HepG2 (cell line): ENCODE measurements around the gene KRT10. TPM values are rescaled to one million over a fixed set of nuclear protein-coding genes. Genes with fewer than 3 reads are reported as not detected.

Source experiments
- ATAC-seq: fragments of 200-7000 bp; cut with Tn5 transposase; 3 replicates; pipeline ENCODE4 v1.9.1; 2020; ENCODE audit warnings: mild to moderate bottlenecking, moderate library complexity
- BruUV-seq: library from RNA; stranded (reverse); fragments of 400-500 nt; replicated peaks from 2 replicates; lab custom pipeline; 2021; lab: Mats Ljungman, UMichigan
- CTCF ChIA-PET: fragments of 300-600 bp; formaldehyde crosslinking; extraction: SDS; loops from one replicate; lab custom pipeline; 2021; ENCODE audit warnings: low total read pairs, inconsistent platforms, low intra/inter-chr PET ratio; lab: Yijun Ruan, JAX
- POLR2A ChIA-PET: fragments of 350-600 bp; sonication (Branson Sonifier 250); formaldehyde crosslinking; loops from one replicate; lab custom pipeline; 2020; ENCODE audit warnings: antibody characterized with exemption, inconsistent platforms; lab: Yijun Ruan, JAX
- DNase-seq: peaks from one replicate; pipeline ENCODE4 v3.0.0-alpha.2; 2015; ENCODE audit warnings: low spot score
- FAIRE-seq: peaks from 3 replicates; lab custom pipeline; 2011; peaks lifted over from hg19 to GRCh38; lab: Jason Lieb, UNC
- H2AFZ ChIP-seq: one replicate; pipeline ENCODE4 v1.6.1; 2011; ENCODE audit warnings: low read length, inconsistent platforms
- H3K27ac ChIP-seq: fragments of 300-600 bp; 3 replicates; pipeline ENCODE4 v1.8.0; 2011; ENCODE audit warnings: mixed run types, mild to moderate bottlenecking, mixed read lengths, low read length, inconsistent platforms; ENCODE audit not compliant: insufficient read depth; ENCODE audit errors: extremely low read length
- H3K27me3 ChIP-seq, 2 experiments: fragments of 200-600 bp in 1 of 2; 2 replicates in 1 of 2; 3 replicates in 1 of 2; pipeline versions ENCODE4 v1.6.0 to v1.8.0; 2011; ENCODE audit warnings: low read length in 2 of 2, mild to moderate bottlenecking in 2 of 2, moderate library complexity in 2 of 2, inconsistent platforms in 1 of 2; ENCODE audit not compliant: insufficient read depth in 2 of 2, control insufficient read depth in 1 of 2
- H3K36me3 ChIP-seq, 2 experiments: fragments of 200-600 bp in 1 of 2; replicated peaks in 1 of 2; 2 replicates in 1 of 2; 3 replicates in 1 of 2; pipeline versions ENCODE4 v1.5.1 to v1.8.0; 2011; ENCODE audit warnings: low read length in 2 of 2, inconsistent platforms in 1 of 2; ENCODE audit not compliant: insufficient read depth in 2 of 2, control insufficient read depth in 1 of 2
- H3K4me1 ChIP-seq: 2 replicates; pipeline ENCODE4 v1.5.1; 2012; ENCODE audit warnings: low read length, inconsistent platforms; ENCODE audit not compliant: insufficient read depth
- H3K4me2 ChIP-seq: 2 replicates; pipeline ENCODE4 v1.6.0; 2011; ENCODE audit warnings: low read depth, low read length, inconsistent platforms
- H3K4me3 ChIP-seq, 3 experiments: fragments of 200-600 bp in 1 of 3; sonication (generic), shearing (Covaris generic) in 1 of 3; replicated peaks in 1 of 3; 2 replicates each; pipeline ENCODE4 v1.5.1; 2011 to 2016; ENCODE audit warnings: low read length in 3 of 3, inconsistent platforms in 2 of 3, low read depth in 2 of 3, mild to moderate bottlenecking in 2 of 3, control low read depth in 1 of 3, mixed read lengths in 1 of 3; ENCODE audit not compliant: insufficient read depth in 1 of 3
- H3K79me2 ChIP-seq: one replicate; pipeline ENCODE4 v1.6.1; 2011; ENCODE audit warnings: low read length, inconsistent platforms; ENCODE audit not compliant: insufficient read depth
- H3K9ac ChIP-seq: 2 replicates; pipeline ENCODE4 v1.6.0; 2011; ENCODE audit warnings: mild to moderate bottlenecking, low read depth, low read length, inconsistent platforms; ENCODE audit not compliant: insufficient read depth
- H3K9me3 ChIP-seq: 2 replicates; pipeline ENCODE4 v1.5.1; 2012; ENCODE audit warnings: mild to moderate bottlenecking, low read length
- H4K20me1 ChIP-seq: 2 replicates; pipeline ENCODE4 v1.6.0; 2011; ENCODE audit warnings: inconsistent platforms, mild to moderate bottlenecking, low read length, moderate library complexity; ENCODE audit not compliant: insufficient read depth
- CC2D1A ChIP-seq: sonication (generic); formaldehyde crosslinking; IDR thresholded peaks from 2 replicates; pipeline ENCODE4 v1.8.1; 2023; ENCODE audit warnings: mild to moderate bottlenecking, missing genetic modification reagents
- CCDC6 ChIP-seq: sonication (generic); formaldehyde crosslinking; IDR thresholded peaks from 2 replicates; pipeline ENCODE4 v1.8.1; 2022; ENCODE audit warnings: mild to moderate bottlenecking, missing genetic modification reagents, moderate library complexity
- HCFC1 ChIP-seq: fragments of 150-350 bp; IDR thresholded peaks from 2 replicates; pipeline ENCODE4 v1.6.1; 2014; ENCODE audit warnings: low read depth, low read length
- MTA1 ChIP-seq: sonication (generic); formaldehyde crosslinking; IDR thresholded peaks from 2 replicates; pipeline ENCODE4 v1.4.0; 2020; ENCODE audit warnings: missing genetic modification reagents, mild to moderate bottlenecking, borderline replicate concordance
- MTF2 ChIP-seq: sonication (generic); formaldehyde crosslinking; IDR thresholded peaks from 2 replicates; pipeline ENCODE4 v1.5.0; 2020; ENCODE audit warnings: missing genetic modification reagents, borderline replicate concordance
- ZNF260 ChIP-seq: sonication (generic); formaldehyde crosslinking; IDR thresholded peaks from 2 replicates; pipeline ENCODE4 v1.4.0; 2020; ENCODE audit warnings: missing genetic modification reagents, low read depth, mild to moderate bottlenecking, borderline replicate concordance
- ZNF746 ChIP-seq: sonication (generic); formaldehyde crosslinking; IDR thresholded peaks from 2 replicates; pipeline ENCODE4 v1.8.0; 2022; ENCODE audit warnings: mild to moderate bottlenecking, missing genetic modification reagents
- ZSCAN31 ChIP-seq: sonication (generic); formaldehyde crosslinking; IDR thresholded peaks from 2 replicates; pipeline ENCODE4 v1.5.0; 2020; ENCODE audit warnings: low read depth, mild to moderate bottlenecking, missing genetic modification reagents
- in situ Hi-C: cut with HindIII; loops from 2 replicates; pipeline ENCODE4 v1.10.0; 2017; ENCODE audit warnings: low pct_unique_long_range_greater_than_20kb; ENCODE audit not compliant: extremely low pct_ligation_motif_present
- intact Hi-C: fragments of 100-400 bp; cut with micrococcal nuclease; formaldehyde crosslinking; loops from one replicate; pipeline ENCODE4 v1.10.0; 2022; ENCODE audit not compliant: unreplicated experiment
- polyA plus RNA-seq, 8 experiments: library from polyadenylated mRNA; depleted of rRNA in 3 of 8; stranded (reverse) in 7 of 8; unstranded in 1 of 8; fragments of >200 nt; fragmentation: Illumina TruSeq in 4 of 8; extraction: Trizol in 4 of 8; gene quantifications; 2 replicates each; pipeline versions ENCODE4 v1.2.1 to v1.2.3, GENCODE V29; 2011 to 2016; ENCODE audit warnings: low read depth in 4 of 8, missing spikeins in 1 of 8, mixed read lengths in 1 of 8; ENCODE audit not compliant: insufficient read depth in 1 of 8
- total RNA-seq, 5 experiments: library from RNA; depleted of rRNA; stranded (reverse); fragments of >200 nt; fragmentation: Illumina TruSeq; extraction: Trizol; gene quantifications; 2 replicates each; pipeline ENCODE4 v1.2.3, GENCODE V29; 2016; ENCODE audit warnings: low read depth in 1 of 5
- TF ChIP-seq, protein P1 (sequence below): sonication (generic); formaldehyde crosslinking; conservative IDR thresholded peaks from 2 replicates; pipeline ENCODE4 v1.8.0; 2022; ENCODE audit warnings: missing genetic modification reagents
- TF ChIP-seq, protein P2 (sequence below): sonication (generic); formaldehyde crosslinking; IDR thresholded peaks from 2 replicates; pipeline ENCODE4 v1.4.0; 2020; ENCODE audit warnings: missing genetic modification reagents, borderline replicate concordance
- TF ChIP-seq, protein P3 (sequence below): IDR thresholded peaks from 2 replicates; pipeline ENCODE4 v1.6.1; 2016; ENCODE audit warnings: missing compliant biosample characterization, missing genetic modification reagents, borderline replicate concordance

Gene KRT10
- total and polyA plus RNA-seq, 2 of the 13 experiments (the other 11 are each of a cell fraction or from before 2014, with no cell fraction given): 25.1 to 27.5 TPM

DNA sequence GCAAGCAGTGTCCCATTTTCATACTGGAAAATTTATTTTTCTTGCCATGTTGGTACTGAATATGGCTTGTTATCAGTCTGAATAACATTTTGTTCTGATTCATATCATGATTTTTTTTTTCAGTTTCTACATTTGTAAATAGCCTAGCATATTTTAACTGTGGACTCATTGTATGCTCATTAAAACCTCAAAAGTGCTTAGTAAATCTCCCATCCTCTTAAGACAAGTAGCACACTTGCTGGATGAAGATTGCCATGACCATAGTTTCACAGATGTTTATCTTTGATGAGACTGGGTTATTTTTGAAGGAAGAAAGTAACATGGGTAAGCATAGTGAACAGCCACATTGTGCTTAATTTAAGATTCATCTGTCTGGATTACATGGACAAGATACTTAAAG lies 878 bp downstream of the KRT10 start:
- no TSS peak for BruUV-seq
- peaks cover 4 to 7% of the 10 kb centered on the region in 2 experiments; a peak in 4 of 5 replicates for H3K36me3 ChIP-seq
- ATAC-seq: no peak
- no peak overlapping the region for H3K9ac ChIP-seq
- H3K9me3 ChIP-seq: no peaks in the 10 kb centered on the region
- no peak overlapping the region for H3K4me2 ChIP-seq
- no peaks in the 10 kb centered on the region; a peak in 1 of 5 replicates for H3K27me3 ChIP-seq
- H3K4me1 ChIP-seq: peaks cover 31% of the 10 kb centered on the region
- no peak overlapping the region for H2AFZ ChIP-seq
- no peaks in the 10 kb centered on the region for H4K20me1 ChIP-seq
- no peak overlapping the region for H3K27ac ChIP-seq
- TF ChIP-seq ZNF260 (CRISPR knock-in tag): no peak
- TF ChIP-seq MTF2 (CRISPR knock-in tag): no peak
- TF ChIP-seq HCFC1: no peak
- TF ChIP-seq, protein P1, sequence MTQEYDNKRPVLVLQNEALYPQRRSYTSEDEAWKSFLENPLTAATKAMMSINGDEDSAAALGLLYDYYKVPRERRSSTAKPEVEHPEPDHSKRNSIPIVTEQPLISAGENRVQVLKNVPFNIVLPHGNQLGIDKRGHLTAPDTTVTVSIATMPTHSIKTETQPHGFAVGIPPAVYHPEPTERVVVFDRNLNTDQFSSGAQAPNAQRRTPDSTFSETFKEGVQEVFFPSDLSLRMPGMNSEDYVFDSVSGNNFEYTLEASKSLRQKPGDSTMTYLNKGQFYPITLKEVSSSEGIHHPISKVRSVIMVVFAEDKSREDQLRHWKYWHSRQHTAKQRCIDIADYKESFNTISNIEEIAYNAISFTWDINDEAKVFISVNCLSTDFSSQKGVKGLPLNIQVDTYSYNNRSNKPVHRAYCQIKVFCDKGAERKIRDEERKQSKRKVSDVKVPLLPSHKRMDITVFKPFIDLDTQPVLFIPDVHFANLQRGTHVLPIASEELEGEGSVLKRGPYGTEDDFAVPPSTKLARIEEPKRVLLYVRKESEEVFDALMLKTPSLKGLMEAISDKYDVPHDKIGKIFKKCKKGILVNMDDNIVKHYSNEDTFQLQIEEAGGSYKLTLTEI (CRISPR knock-in tag): no peak
- TF ChIP-seq CCDC6 (CRISPR knock-in tag): no peak
- no peak for TF ChIP-seq CC2D1A (CRISPR knock-in tag)
- no peak for TF ChIP-seq ZNF746
- TF ChIP-seq, protein P2, sequence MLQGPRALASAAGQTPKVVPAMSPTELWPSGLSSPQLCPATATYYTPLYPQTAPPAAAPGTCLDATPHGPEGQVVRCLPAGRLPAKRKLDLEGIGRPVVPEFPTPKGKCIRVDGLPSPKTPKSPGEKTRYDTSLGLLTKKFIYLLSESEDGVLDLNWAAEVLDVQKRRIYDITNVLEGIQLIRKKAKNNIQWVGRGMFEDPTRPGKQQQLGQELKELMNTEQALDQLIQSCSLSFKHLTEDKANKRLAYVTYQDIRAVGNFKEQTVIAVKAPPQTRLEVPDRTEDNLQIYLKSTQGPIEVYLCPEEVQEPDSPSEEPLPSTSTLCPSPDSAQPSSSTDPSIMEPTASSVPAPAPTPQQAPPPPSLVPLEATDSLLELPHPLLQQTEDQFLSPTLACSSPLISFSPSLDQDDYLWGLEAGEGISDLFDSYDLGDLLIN: no peak
- TF ChIP-seq, protein P3, sequence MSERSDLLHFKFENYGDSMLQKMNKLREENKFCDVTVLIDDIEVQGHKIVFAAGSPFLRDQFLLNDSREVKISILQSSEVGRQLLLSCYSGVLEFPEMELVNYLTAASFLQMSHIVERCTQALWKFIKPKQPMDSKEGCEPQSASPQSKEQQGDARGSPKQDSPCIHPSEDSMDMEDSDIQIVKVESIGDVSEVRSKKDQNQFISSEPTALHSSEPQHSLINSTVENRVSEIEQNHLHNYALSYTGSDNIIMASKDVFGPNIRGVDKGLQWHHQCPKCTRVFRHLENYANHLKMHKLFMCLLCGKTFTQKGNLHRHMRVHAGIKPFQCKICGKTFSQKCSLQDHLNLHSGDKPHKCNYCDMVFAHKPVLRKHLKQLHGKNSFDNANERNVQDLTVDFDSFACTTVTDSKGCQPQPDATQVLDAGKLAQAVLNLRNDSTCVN: no peak
- no peak for TF ChIP-seq MTA1 (CRISPR knock-in tag)
- no peak for TF ChIP-seq ZSCAN31 (CRISPR knock-in tag)
- POLR2A ChIA-PET: no interaction called here
- intact Hi-C loops (no loop called here), in situ Hi-C loops (no loop called here)
- DNase-seq: no peak
- CTCF ChIA-PET: no interaction called here
- FAIRE-seq: no peak
- H3K79me2 ChIP-seq: peaks cover 32% of the 10 kb centered on the region
- H3K4me3 ChIP-seq: no peak overlapping the region
